Measurements from ENCODE around the gene FAM83D. TPM values are rescaled to one million over a fixed set of nuclear protein-coding genes. Genes with fewer than 3 reads are reported as not detected.
A peak's percentile ranks its signal among the peaks of the same experiment; 100 is the strongest.

Gene FAM83D
- total and polyA plus RNA-seq, 2 of the 8 experiments (the other 6 are each of a cell fraction or from before 2014, with no cell fraction given): 60.9 to 62.6 TPM

DNA sequence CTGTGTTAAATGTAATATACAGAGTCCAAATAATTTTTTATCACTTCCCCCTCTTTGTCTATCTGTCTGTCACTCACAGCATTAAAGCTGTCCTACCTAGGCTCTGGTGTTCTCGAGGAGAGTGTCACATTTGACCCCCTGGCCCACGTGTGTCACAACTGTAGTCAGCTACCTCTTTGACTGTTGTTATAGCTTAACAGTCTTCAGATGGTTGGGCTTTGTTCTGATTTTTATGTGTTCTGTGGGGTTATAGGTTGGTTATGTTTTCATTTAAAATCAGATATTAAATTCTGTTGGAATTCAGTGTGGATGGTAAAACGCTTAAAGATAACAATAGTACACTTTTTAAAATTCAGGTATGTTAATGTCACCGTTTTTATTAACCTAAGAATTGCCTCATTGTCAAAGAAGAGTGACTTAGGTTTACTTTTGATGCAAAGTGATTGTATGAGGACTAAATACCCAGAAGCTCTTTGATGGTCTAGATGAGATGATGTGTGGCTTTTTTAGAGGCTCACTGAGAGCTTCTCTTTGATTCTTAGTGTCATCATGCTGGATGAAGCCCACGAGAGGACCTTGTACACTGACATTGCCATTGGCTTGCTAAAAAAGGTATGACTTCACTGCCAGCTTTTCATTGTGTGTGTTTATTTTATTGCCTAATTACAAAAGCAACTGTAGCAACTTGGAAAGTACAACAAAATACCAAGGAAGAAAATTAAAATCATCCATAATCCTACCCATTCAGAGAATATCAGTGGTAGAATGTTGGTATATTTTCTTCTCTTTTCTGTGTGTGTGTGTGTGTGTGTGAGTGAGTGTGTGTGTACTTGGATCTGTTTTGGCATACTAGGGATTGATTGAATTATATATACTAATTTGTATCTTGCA is 65.8 kb downstream of the FAM83D start:
- H3K27me3 ChIP-seq (replicated peaks in 1 of 4; ENCODE audit: control insufficient read depth in 3 of 4, extremely low read depth in 1 of 4, insufficient read depth in 3 of 4, low read length in 3 of 4): no peaks in the 10 kb centered on the region
- FAIRE-seq (peak; percentile 48), DNase-seq (ENCODE audit: low read depth in 1 of 2, low spot score in 2 of 2) (no peak)
- H3K79me1 ChIP-seq (ENCODE audit: low read depth, low read length): no peaks in the 10 kb centered on the region
- H2BK12ac ChIP-seq (ENCODE audit: low read depth, low read length): no peak overlapping the region
- H2AK5ac ChIP-seq (ENCODE audit: low read depth, low read length): no peak overlapping the region
- WGBS, 2 experiments (ENCODE audit: extremely low coverage in 1 of 2, insufficient coverage in 1 of 2, insufficient read length in 1 of 2, insufficient replicate concordance in 2 of 2, low coverage in 1 of 2, low lambda C conversion rate in 2 of 2, missing lambda C conversion rate in 1 of 2): 83% methylated on average over 5 of the region's 5 CpGs; no CpG with 5 or more reads in 1 of the 2 experiments
- H3K23me2 ChIP-seq (ENCODE audit: low read depth, low read length): no peaks in the 10 kb centered on the region
- no peak overlapping the region for H4K91ac ChIP-seq (replicated peaks; ENCODE audit: insufficient read length, low read length)
- no peak overlapping the region for H2BK5ac ChIP-seq (ENCODE audit: low read depth, low read length)
- CTCF ChIA-PET (ENCODE audit: partially characterized antibody): interaction anchor here (0.6 to 1.3 kb wide), 4 partner anchors 9 to 55 kb away, joined by 3 to 5 read pairs (median 4); no protein-coding TSS in a partner anchor
- no peak overlapping the region for H3K4me2 ChIP-seq (ENCODE audit: insufficient read depth in 1 of 2, low read depth in 2 of 2, low read length in 2 of 2)
- no peaks in the 10 kb centered on the region for H3K79me2 ChIP-seq (ENCODE audit: control insufficient read depth in 1 of 2, insufficient read depth in 2 of 2, low read length in 2 of 2)
- no peaks in the 10 kb centered on the region for H3K9me3 ChIP-seq (ENCODE audit: insufficient read depth in 2 of 2, low read depth in 1 of 2, low read length in 1 of 2)
- H3K18ac ChIP-seq (ENCODE audit: extremely low read depth, low read length): no peak overlapping the region
- peaks cover 0 to 34% (median 13%) of the 10 kb centered on the region in 4 experiments; a peak in 4 of 8 replicates for H3K36me3 ChIP-seq (ENCODE audit: control insufficient read depth in 2 of 4, insufficient read depth in 4 of 4, low read length in 3 of 4)
- no peak overlapping the region for H3K4me3 ChIP-seq (ENCODE audit: extremely low read depth in 1 of 4, insufficient read depth in 2 of 4, low read depth in 3 of 4, low read length in 4 of 4)
- no peak overlapping the region for H2BK20ac ChIP-seq (ENCODE audit: low read length)
- H2BK120ac ChIP-seq (replicated peaks; ENCODE audit: low read depth, low read length): no peak overlapping the region
- no peak overlapping the region for H4K5ac ChIP-seq (ENCODE audit: insufficient read length, low read depth, low read length)
- H3K4ac ChIP-seq (replicated peaks; ENCODE audit: insufficient read length, low read depth, low read length): no peak overlapping the region
- no peak overlapping the region for H2AFZ ChIP-seq (ENCODE audit: low read length)
- no peaks in the 10 kb centered on the region for H4K20me1 ChIP-seq (replicated peaks in 1 of 2; ENCODE audit: control insufficient read depth in 1 of 2, insufficient read depth in 2 of 2, low read length in 2 of 2)
- no peak overlapping the region for H3K56ac ChIP-seq (replicated peaks; ENCODE audit: insufficient read length, low read depth, low read length)
- H3K27ac ChIP-seq (ENCODE audit: low read depth, low read length): no peak overlapping the region
- peaks cover 0 to 3% (median 0%) of the 10 kb centered on the region in 4 experiments; a peak in 1 of 7 replicates for H3K4me1 ChIP-seq (replicated peaks in 1 of 4; ENCODE audit: control insufficient read depth in 3 of 4, insufficient read depth in 4 of 4, low read length in 3 of 4)
- H3K14ac ChIP-seq (ENCODE audit: insufficient read length): no peak overlapping the region
- no peak for TF ChIP-seq NRF1 (IDR thresholded peaks at IDR 0.05; ENCODE audit: low read depth, low read length)
- TF ChIP-seq CHD2 (IDR thresholded peaks at IDR 0.05; ENCODE audit: low read length): no peak
- TF ChIP-seq BCL11A (IDR thresholded peaks at IDR 0.05; ENCODE audit: low read depth in 2 of 2, low read length in 2 of 2): no peak
- no peak for TF ChIP-seq NANOG (IDR thresholded peaks at IDR 0.05; ENCODE audit: insufficient read depth, low read depth, low read length, poor library complexity, severe bottlenecking)
- no peak overlapping the region for H3K9ac ChIP-seq (replicated peaks in 1 of 4; ENCODE audit: extremely low read depth in 1 of 4, low read depth in 3 of 4, low read length in 3 of 4)
- H4K8ac ChIP-seq (ENCODE audit: extremely low read depth, insufficient read depth, low read length): no peak overlapping the region
- no peak overlapping the region for H2BK15ac ChIP-seq (ENCODE audit: low read length)
- POLR2A ChIA-PET (ENCODE audit: partially characterized antibody): interaction anchor here (0.7 to 1.6 kb wide), 4 partner anchors 12 to 49 kb away, joined by 3 to 4 read pairs (median 4); partner anchors contain the start of gene DHX35
- no peak overlapping the region for H3K23ac ChIP-seq (ENCODE audit: insufficient read length)
